ENCODE data around the gene GOLGA6A.

The GOLGA6A gene

DNA sequence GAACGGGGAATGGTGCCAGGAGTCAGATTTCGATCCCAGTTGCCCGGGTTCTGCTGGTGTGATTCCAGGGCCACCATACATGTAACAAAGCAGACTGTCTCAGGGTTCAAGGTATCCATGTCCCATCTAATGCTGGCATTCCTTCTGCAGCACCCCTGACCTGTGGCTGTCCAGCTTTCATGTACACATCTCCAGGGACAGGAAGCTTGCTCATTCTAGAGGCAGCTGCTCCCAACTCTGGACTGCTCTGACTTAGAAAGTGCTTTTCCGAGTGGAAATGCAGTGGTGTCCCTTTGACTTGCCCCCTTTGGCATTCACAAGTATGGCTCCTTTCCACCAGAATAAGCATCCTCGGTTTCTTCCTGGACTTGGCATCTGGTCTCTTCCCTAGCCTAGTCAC, 56.9 kb downstream of the GOLGA6A start:
- H3K4me1 Mint-ChIP-seq = no peaks in the 10 kb centered on the region
- TF ChIP-seq, protein P1, sequence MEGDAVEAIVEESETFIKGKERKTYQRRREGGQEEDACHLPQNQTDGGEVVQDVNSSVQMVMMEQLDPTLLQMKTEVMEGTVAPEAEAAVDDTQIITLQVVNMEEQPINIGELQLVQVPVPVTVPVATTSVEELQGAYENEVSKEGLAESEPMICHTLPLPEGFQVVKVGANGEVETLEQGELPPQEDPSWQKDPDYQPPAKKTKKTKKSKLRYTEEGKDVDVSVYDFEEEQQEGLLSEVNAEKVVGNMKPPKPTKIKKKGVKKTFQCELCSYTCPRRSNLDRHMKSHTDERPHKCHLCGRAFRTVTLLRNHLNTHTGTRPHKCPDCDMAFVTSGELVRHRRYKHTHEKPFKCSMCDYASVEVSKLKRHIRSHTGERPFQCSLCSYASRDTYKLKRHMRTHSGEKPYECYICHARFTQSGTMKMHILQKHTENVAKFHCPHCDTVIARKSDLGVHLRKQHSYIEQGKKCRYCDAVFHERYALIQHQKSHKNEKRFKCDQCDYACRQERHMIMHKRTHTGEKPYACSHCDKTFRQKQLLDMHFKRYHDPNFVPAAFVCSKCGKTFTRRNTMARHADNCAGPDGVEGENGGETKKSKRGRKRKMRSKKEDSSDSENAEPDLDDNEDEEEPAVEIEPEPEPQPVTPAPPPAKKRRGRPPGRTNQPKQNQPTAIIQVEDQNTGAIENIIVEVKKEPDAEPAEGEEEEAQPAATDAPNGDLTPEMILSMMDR (IDR thresholded peaks at IDR 0.05; ENCODE audit: unreplicated experiment in 3 of 3) = no peak
- H3K27ac Mint-ChIP-seq = no peak overlapping the region
- no peaks in the 10 kb centered on the region for H3K9me3 Mint-ChIP-seq
- H3K27me3 Mint-ChIP-seq (ENCODE audit: low read depth) = no peaks in the 10 kb centered on the region
- peaks cover 30% of the 10 kb centered on the region for H3K36me3 Mint-ChIP-seq (ENCODE audit: low read depth)
- no peak overlapping the region for H3K4me3 Mint-ChIP-seq

DNA sequence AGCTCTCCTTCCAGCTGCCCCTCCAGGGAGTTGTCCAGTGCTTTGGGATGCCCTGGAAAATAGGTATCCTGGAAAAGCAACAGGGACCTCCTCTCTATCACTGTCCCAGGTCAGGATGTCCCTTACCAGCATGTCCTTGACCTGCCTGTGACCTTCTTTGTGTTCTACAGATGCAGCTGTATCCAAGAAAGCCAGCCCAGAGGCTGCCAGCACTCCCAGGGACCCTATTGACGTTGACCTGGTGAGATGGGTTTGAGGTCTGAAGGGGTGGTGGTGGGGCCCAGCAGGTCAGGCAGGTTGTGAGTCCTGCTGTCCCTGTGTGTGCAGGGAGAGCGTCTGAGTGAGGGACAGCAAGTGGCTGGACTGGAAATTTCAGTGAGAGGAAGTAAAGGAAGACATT, 57.7 kb downstream of the GOLGA6A start:
- no peak overlapping the region for H3K4me3 Mint-ChIP-seq
- no peaks in the 10 kb centered on the region for H3K4me1 Mint-ChIP-seq
- no peak overlapping the region for H3K27ac Mint-ChIP-seq
- H3K36me3 Mint-ChIP-seq (ENCODE audit: low read depth) = peaks cover 30% of the 10 kb centered on the region
- no peaks in the 10 kb centered on the region for H3K9me3 Mint-ChIP-seq
- no peaks in the 10 kb centered on the region for H3K27me3 Mint-ChIP-seq (ENCODE audit: low read depth)
- TF ChIP-seq, protein P1 (IDR thresholded peaks at IDR 0.05; ENCODE audit: unreplicated experiment in 3 of 3) = no peak

DNA sequence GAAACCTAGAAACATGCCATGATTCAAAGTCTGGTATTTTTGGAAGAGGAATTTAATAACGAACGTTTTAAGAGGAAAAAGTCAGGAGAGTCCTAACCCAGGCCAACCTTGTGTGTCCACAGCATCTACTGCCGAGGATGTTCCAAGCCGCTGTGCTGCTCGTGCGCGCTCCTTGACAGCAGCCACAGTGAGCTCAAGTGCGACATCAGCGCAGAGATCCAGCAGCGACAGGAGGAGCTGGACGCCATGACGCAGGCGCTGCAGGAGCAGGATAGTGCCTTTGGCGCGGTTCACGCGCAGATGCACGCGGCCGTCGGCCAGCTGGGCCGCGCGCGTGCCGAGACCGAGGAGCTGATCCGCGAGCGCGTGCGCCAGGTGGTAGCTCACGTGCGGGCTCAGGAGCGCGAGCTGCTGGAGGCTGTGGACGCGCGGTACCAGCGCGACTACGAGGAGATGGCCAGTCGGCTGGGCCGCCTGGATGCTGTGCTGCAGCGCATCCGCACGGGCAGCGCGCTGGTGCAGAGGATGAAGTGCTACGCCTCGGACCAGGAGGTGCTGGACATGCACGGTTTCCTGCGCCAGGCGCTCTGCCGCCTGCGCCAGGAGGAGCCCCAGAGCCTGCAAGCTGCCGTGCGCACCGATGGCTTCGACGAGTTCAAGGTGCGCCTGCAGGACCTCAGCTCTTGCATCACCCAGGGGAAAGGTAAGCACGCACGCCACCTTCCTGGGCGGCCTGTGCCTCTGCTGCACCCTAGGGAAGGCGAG, 59.5 kb downstream of the GOLGA6A start:
- Mint-ChIP-seq H3K27me3 (ENCODE audit: low read depth) (no peaks in the 10 kb centered on the region), H3K9me3 (no peaks in the 10 kb centered on the region), H3K4me1 (no peaks in the 10 kb centered on the region), H3K4me3 (no peak overlapping the region), H3K27ac (no peak overlapping the region), H3K36me3 (ENCODE audit: low read depth) (peaks cover 30% of the 10 kb centered on the region)
- TF ChIP-seq, protein P1 (IDR thresholded peaks at IDR 0.05; ENCODE audit: unreplicated experiment in 3 of 3) = no peak
